K562 (cell line): ENCODE measurements around the gene NRXN3. TPM values are rescaled to one million over a fixed set of nuclear protein-coding genes. Genes with fewer than 3 reads are reported as not detected.

Experiments
- ETV6 ChIP-seq, 3 experiments: fragments of 150-350 bp in 1 of 3; sonication (generic) in 1 of 3; formaldehyde crosslinking in 1 of 3; IDR thresholded peaks; 2 replicates each; pipeline versions ENCODE4 v1.6.1 to v1.8.0; 2014 to 2022; ENCODE audit warnings: borderline replicate concordance in 2 of 3, low read depth in 2 of 3, antibody characterized with exemption in 1 of 3, low read length in 1 of 3, mild to moderate bottlenecking in 1 of 3, missing genetic modification reagents in 1 of 3
- GABPB1 ChIP-seq: sonication (generic); formaldehyde crosslinking; IDR thresholded peaks from 2 replicates; pipeline ENCODE4 v1.8.0; 2022; ENCODE audit warnings: mild to moderate bottlenecking, missing genetic modification reagents
- PCBP1 ChIP-seq: fragments of 200-400 bp; formaldehyde crosslinking; IDR thresholded peaks from 2 replicates; pipeline ENCODE4 v1.6.1; 2018; ENCODE audit warnings: mild to moderate bottlenecking, low read depth, low read length; ENCODE audit not compliant: poor library complexity, severe bottlenecking
- PHF21A ChIP-seq: fragments of 450-650 bp; IDR thresholded peaks from 2 replicates; pipeline ENCODE4 v1.6.1; 2017; ENCODE audit warnings: low read depth, borderline replicate concordance
- PML ChIP-seq: IDR thresholded peaks from 2 replicates; pipeline ENCODE4 v1.6.1; 2012; ENCODE audit warnings: low read length, inconsistent platforms
- SMAD4 ChIP-seq: fragments of 250-450 bp; sonication (Bioruptor Pico); conservative IDR thresholded peaks from 2 replicates; pipeline ENCODE4 v1.8.0; 2021; ENCODE audit warnings: inconsistent platforms, mild to moderate bottlenecking, moderate library complexity
- SMARCE1 ChIP-seq: fragments of 450-650 bp; IDR thresholded peaks from 2 replicates; pipeline ENCODE4 v1.7.1; 2016; ENCODE audit warnings: mild to moderate bottlenecking
- STAT5A ChIP-seq: IDR thresholded peaks from 2 replicates; pipeline ENCODE4 v1.6.1; 2012; ENCODE audit warnings: low read length, inconsistent platforms, borderline replicate concordance
- ZNF75A ChIP-seq: fragments of 450-650 bp; formaldehyde crosslinking; IDR thresholded peaks from 2 replicates; pipeline ENCODE4 v1.4.0; 2020; ENCODE audit warnings: mild to moderate bottlenecking
- ZNF76 ChIP-seq: fragments of 250-450 bp; sonication (Bioruptor Pico); IDR thresholded peaks from 2 replicates; pipeline ENCODE4 v1.4.0; 2020; ENCODE audit warnings: mild to moderate bottlenecking, moderate library complexity, borderline replicate concordance
- ZNF785 ChIP-seq: fragments of 250-450 bp; sonication (Bioruptor Pico); IDR thresholded peaks from 2 replicates; pipeline ENCODE4 v1.4.0; 2020; ENCODE audit warnings: mild to moderate bottlenecking
- polyA plus RNA-seq, 8 experiments: library from polyadenylated mRNA; depleted of rRNA in 4 of 8; stranded (reverse) in 5 of 8; unstranded in 3 of 8; fragments of >200 nt; fragmentation: Nextera tagmentation in 2 of 8; fragmentation: Illumina TruSeq in 1 of 8; extraction: Ambion mirVana in 2 of 8; extraction: Trizol in 1 of 8; gene quantifications; 2 replicates each; pipeline versions ENCODE4 v1.2.1 to v1.2.3, GENCODE V29; 2011 to 2014; ENCODE audit warnings: inconsistent platforms in 1 of 8, missing spikeins in 1 of 8
- total RNA-seq, 7 experiments: library from RNA; depleted of rRNA in 6 of 7; stranded (reverse); fragments of >200 nt in 6 of 7; fragmentation: Illumina TruSeq in 2 of 7; extraction: Trizol in 2 of 7; gene quantifications; 2 replicates each; pipeline versions ENCODE4 v1.2.1 to v1.2.3, GENCODE V29; 2011 to 2021; ENCODE audit warnings: low replicate concordance in 1 of 7
- TF ChIP-seq, protein P1 (sequence below): fragments of 450-650 bp; IDR thresholded peaks from 2 replicates; pipeline ENCODE4 v1.6.1; 2017; ENCODE audit warnings: antibody characterized with exemption, mild to moderate bottlenecking

NRXN3 gene
- total and polyA plus RNA-seq, 9 of the 15 experiments (the other 6 are each of a cell fraction or from before 2014, with no cell fraction given): 0.09 TPM; not detected in 8

DNA sequence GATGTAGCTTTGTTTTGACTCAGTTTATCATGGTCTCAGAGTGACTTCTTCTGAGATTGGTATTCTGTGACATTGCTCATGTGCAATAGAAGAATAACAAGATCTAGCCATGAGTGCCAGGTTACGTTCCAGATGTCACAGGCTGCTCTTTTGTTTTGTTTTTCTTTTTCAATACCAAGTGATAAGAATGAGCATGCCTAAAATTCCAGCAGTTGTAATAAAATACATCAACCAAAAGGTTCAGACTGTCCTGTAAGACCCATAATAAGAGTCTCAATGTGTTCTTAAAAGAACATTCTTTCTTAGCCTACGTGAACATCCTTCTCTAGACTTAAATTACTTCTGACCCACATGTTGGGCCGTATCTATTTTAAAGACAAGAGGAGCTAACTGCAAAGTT is 1371.9 kb downstream of the NRXN3 start (continued):
- TF ChIP-seq, protein P1, sequence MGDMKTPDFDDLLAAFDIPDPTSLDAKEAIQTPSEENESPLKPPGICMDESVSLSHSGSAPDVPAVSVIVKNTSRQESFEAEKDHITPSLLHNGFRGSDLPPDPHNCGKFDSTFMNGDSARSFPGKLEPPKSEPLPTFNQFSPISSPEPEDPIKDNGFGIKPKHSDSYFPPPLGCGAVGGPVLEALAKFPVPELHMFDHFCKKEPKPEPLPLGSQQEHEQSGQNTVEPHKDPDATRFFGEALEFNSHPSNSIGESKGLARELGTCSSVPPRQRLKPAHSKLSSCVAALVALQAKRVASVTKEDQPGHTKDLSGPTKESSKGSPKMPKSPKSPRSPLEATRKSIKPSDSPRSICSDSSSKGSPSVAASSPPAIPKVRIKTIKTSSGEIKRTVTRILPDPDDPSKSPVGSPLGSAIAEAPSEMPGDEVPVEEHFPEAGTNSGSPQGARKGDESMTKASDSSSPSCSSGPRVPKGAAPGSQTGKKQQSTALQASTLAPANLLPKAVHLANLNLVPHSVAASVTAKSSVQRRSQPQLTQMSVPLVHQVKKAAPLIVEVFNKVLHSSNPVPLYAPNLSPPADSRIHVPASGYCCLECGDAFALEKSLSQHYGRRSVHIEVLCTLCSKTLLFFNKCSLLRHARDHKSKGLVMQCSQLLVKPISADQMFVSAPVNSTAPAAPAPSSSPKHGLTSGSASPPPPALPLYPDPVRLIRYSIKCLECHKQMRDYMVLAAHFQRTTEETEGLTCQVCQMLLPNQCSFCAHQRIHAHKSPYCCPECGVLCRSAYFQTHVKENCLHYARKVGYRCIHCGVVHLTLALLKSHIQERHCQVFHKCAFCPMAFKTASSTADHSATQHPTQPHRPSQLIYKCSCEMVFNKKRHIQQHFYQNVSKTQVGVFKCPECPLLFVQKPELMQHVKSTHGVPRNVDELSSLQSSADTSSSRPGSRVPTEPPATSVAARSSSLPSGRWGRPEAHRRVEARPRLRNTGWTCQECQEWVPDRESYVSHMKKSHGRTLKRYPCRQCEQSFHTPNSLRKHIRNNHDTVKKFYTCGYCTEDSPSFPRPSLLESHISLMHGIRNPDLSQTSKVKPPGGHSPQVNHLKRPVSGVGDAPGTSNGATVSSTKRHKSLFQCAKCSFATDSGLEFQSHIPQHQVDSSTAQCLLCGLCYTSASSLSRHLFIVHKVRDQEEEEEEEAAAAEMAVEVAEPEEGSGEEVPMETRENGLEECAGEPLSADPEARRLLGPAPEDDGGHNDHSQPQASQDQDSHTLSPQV: no peak
- no peak for TF ChIP-seq ZNF785 (CRISPR knock-in tag)
- TF ChIP-seq PCBP1: no peak
- TF ChIP-seq ETV6 (IDR thresholded peaks at IDR 0.05; ENCODE audit: borderline replicate concordance in 1 of 2, low read depth in 2 of 2, low read length in 1 of 2): no peak
- no peak for TF ChIP-seq ETV6 (CRISPR knock-in tag; IDR thresholded peaks at IDR 0.05; ENCODE audit: borderline replicate concordance)
- TF ChIP-seq ZNF75A (CRISPR knock-in tag): no peak
- no peak for TF ChIP-seq PHF21A
- TF ChIP-seq PML: no peak
- TF ChIP-seq ZNF76 (CRISPR knock-in tag): no peak
- TF ChIP-seq SMAD4 (CRISPR knock-in tag): no peak
- no peak for TF ChIP-seq STAT5A
- no peak for TF ChIP-seq SMARCE1
- TF ChIP-seq GABPB1 (CRISPR knock-in tag): no peak
